CD4-positive, alpha-beta T cell treated with Interleukin-4 for 4 hours (primary cell): ENCODE results near the gene FOXJ1.
A peak's percentile ranks its signal among the peaks of the same experiment; 100 is the strongest.

Experiments
- DNase-seq: peaks from one replicate; pipeline ENCODE4 v3.0.0-alpha.2; 2020

FOXJ1 gene

DNA sequence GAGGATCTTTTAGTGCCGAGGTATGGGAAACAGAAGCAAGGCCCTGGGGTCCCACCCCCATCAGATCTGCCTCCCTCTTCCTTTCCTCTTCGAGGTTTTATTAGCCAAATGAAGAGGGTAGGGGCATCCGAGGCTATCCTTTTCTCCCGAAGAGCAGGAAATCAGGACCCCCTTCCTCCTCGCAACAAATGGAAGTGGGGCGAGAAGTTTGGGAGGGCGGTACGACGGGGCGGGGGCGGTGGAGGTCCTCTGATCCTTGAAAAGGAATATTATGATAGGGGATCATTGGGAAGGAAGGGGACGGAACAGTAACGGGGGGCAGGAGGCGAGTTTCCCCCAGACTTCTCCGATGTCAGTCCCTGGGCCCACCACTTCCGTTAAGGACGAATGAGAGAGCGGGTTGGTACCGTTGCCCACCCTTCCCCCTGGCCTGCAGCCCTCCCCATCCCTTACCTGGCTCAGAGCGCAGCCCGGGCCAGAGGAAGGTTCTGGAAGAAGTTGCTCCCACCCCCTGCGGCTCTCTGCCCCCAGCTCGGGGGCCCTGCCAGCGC, 309 bp downstream of the FOXJ1 start:
- DNase-seq, result no peak

DNA sequence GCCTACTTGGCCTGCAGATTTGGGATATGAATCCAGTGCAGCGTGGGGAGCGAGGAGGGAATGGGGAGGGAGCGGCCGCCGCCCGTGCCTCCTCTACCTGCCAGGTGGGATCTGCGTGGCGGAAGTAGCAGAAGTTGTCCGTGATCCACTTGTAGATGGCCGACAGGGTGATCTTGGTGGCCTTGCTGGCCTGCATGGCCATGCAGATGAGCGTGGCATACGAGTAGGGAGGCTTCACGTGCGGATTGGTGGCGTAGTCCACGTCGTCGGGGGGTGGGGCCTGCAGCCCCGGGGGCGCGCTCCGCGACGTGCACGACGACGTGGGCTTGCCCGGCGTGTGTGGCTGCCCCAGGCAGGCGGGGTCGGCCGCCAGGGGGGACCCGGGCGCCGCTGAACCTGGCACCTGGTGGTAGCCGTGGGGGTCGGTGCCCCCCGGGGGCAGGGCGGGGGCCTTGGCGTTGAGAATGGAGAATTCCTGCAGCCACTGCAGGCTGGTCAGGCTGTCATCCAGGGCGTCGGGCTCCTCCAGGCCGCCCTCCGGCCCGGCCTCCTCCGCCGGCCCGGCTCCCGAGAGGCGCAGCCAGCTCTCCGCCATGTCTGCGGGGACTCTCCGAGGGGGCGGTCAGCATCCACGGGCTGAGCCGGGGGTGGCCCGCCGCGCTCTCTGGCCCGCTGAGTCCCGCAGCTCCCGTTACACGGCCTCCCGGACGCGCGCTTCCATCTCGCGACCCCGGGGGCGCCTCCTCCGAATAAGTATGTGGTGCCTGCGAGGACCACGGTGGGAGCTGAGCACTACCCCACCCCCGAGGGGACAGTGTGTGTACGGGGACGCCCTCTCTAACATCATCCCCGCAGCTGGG, 1.0 kb downstream of the FOXJ1 start:
- DNase-seq, result peak; percentile 22

DNA sequence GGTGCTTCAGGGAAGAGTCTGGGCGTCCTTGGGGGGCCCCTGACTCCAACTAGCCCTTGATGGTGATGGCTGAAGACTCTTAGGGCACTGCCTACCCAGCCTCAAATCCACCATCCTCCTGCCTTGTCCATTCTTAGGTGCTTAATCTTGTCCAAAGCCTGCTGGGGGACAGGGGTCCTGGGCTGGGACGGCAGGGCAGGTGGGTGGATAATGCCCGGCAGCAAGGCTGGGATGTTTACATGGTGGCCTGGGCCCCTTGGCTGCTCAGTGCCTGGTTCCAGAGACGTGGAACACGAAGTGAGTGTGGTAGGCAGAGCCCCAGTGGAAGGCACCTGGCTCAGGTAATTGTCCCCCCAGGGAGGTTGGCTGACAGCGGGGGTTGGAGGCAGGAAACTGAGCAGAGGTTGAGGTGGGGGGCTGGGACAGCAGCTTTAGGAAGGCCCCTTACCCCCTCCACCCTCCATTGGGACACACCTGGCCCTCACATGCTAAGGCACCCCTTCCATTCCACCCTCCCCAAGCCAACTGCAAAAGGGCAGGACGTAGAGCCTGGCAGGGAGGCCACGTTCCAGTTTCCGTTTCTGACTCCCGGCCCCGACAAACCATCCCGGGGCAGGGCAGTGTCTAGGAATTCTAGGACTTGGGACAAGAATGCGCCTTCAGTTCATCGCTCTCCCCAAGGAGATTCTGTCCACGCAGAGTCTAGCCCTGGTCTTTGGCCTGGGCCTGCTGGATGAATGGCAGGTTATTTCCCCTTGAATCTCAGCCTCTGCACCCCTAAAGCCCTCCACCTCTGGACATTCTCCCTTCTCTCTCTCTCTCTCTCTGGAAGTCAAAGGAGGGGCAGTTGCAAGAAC, 1.9 kb downstream of the FOXJ1 start:
- no peak for DNase-seq

DNA sequence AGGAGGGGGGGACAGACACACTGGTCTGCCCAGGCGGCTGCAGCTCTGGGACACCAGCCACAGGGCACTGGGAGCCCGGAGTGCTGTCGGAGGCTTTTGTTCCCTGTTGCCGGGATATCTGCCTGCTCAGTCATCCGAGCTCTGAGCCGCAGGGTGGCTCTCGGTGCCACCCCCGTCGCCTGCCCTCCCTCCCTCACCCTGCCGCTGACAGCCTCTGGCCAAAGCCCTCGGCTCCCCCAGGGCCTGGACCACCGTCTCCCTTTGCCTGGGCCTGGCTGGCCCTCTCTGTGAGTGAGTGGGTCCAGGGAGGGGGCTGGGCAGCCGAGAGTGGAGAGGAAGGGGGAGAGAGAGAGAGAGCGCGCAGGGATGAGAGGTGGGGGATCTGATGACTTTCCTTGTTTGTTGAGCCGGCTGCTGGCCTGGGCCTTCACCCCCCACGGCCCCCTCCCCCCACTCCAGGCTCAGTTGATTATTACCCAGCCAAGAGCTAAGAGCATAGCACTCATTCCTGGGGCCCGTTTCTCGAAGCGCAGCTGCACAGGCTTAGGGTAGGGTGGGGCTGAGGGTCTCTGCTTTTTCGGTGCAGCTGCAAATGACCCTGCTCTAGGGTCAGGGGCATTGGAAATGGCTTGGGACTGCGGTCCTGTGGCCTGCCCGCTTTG, 2.7 kb downstream of the FOXJ1 start:
- DNase-seq, result no peak

DNA sequence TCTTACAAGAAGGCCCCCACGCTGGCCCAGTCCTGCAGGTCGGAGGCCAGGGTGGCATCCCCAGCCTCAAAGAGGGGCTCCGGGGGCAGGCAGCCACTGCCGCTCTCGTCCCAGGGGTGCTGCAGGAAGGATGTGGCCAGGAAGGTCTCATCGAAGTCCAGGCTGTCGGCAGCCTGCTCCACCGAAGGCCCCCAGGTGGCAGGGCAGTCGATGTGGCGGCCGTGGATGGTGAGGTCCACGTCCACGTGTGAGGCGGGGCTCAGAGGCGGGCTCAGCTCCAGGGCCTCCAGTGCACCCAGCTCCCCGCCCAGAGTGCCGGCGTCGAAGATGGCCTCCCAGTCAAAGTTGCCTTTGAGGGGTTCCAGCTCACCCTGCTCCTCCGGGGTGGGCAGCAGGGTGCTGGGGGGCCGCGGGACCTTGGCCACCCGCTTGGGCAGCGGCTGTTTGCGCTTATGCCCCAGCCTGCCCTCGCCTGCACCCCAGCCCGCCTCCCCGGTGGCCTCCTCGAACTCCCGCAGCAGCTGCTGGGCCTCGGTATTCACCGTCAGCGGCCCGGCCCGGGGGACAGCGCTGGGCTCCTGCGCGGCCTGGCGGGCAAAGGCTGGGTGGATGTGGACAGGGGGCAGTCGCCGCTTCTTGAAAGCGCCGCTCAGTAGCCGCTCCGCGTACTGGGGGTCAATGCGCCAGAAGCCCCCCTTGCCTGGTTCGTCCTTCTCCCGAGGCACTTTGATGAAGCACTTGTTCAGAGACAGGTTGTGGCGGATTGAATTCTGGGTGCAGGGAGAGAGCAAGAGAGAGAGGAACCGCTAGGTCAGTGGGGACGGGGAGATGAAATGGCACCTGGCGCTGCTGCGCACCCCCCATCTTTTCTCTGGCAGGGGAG, 3.5 kb downstream of the FOXJ1 start:
- no peak for DNase-seq

DNA sequence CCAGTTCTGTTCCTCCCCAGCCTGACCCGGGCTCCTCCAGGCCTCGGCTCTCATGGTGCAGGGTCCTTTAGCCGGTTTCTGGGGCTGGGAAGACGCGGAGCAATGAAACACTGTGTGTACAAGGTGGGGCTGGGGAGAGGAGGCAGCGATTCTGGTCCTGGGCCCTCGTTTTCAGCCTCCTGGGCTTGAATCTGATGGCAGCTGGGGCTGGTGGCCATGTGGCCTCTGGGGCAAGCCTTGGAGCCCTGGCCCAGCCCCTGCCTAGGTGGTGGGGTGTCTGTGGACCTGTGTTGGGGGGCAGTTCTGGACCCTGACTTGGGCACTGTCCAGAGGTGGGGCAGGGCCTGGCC, 4.1 kb downstream of the FOXJ1 start:
- no peak for DNase-seq

DNA sequence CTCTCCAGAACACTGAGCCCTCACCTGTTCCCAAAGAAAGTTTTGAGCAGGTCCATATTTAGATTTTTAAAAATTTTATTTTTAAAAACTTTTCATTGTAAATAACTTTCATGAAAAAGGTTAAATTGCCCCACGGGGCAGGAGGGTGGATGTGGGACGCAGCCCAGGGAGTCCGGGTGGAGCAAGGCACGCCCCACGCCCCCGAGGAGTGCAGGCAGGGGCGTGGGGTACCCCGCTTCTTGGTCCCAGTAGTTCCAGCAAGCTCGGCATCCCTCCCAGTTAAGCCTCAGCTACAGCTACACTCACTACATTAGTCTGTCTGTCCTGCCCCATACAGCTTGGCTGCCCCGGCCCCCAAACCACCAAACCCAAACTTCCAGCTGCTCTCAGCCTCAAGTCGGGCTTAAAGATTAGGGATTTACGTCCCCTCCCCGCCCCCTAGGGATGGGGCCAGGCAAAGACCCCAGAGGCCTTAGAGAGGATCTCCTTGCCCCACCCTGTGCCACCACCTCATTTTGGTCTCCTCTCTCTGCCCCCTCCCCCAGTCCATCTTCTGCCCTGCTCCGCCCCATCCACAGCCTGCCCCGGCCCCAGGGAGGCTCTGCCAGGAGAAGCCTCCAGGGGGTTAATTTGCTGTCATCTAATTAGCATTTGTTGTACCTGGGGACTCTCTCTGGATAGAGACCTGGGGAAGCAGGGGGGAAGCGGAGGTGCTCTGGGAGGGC, 4.6 kb downstream of the FOXJ1 start:
- no peak for DNase-seq

DNA sequence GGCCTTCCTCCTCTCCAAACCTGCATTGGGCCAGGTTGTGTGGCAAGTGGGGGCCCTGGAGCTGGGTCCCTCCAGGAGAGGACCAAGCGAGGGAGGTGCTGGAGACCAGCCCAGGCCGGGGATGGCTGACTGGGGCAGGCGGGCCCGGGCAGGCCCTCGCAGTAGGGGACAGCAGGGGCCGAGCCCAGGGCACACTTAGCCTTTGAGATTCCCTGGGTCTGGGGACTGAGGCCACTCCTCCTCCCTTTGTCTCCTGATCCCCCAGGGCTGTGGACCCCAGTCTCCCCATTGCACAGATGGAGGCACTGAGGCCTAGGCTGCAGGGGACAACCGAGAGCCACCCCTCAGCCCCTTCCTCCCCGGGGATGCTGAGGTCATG, 5.2 kb downstream of the FOXJ1 start:
- no peak for DNase-seq

DNA sequence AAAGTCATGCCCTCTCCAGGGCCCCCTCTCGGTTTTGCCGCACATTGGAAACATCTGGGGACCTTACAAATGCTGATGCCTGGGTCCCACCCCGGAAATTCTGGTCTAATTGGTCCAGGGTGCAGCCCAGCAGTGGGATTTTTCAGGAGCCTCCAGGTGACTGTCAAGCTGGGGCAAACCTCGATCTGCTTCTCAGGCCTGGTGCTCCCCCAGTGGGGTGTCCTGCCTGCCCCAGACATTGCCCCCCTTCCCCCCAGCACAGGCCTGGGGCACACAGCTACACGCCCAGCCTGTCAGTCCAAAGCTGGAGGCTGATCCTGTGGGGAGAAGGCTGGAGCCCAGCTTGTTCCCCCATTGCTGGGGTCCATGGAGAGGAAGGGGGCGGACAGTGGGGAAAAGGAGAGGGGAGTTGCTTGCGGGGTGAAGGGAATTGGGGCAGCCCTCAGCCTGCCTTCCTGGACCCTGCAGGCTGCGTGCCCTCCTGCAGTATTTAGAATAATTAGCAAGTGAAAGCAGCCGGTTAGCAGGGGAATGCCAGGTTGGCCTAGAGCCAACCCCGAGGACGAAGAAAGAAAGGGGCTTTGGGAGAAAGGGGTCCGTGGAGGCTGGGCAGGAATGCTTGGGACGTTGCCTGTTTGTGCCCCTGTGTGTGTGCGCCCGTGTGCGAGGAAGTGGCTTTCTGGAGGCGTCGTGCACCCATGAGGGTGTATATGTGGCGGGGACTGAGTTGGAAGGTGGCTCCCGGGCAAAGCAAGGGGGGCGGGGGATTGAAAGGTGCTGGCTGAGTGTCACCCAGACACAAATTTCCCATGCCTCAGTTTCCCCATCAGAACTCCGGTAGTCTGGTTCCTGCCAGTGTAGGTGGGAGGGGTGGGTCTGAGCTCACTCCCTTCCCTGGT, 5.9 kb downstream of the FOXJ1 start:
- DNase-seq, result no peak

DNA sequence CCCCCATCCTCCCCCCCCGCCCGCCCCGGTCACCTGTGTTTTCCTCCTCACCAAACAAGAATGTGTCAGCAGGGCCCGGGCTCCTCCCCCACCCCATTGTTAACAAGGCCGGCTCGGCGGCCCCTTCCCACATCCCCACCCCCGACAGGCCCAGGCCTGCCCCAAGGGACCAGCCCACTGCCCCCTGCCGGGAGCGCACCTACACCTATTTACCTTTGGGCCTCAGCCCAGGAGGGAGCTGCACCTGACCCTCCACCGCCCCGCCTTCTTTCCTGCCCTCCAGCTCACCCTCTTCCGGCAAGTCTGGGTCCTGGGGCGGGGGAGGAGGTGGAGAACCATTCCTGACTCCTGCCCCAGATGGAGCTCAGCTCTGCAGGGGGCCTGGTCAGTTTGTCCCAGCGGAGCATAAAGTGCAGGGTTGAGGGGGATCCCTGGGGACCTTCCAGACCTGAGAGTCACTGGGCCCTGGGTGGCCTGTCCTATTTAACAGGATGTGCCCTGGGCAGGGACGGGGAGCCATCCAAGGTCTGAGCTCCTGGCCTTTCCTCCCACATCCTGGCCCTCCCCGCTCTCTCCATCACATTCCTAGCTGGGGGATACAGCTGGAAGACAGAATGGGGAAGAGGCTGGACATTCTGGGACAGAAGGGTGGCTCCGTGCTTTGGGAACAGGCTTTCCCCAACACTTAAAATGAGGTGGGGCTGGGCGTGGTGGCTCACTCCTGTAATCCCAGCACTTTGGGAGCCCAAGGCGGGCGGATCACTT, 8.3 kb downstream of the FOXJ1 start:
- DNase-seq, result no peak

DNA sequence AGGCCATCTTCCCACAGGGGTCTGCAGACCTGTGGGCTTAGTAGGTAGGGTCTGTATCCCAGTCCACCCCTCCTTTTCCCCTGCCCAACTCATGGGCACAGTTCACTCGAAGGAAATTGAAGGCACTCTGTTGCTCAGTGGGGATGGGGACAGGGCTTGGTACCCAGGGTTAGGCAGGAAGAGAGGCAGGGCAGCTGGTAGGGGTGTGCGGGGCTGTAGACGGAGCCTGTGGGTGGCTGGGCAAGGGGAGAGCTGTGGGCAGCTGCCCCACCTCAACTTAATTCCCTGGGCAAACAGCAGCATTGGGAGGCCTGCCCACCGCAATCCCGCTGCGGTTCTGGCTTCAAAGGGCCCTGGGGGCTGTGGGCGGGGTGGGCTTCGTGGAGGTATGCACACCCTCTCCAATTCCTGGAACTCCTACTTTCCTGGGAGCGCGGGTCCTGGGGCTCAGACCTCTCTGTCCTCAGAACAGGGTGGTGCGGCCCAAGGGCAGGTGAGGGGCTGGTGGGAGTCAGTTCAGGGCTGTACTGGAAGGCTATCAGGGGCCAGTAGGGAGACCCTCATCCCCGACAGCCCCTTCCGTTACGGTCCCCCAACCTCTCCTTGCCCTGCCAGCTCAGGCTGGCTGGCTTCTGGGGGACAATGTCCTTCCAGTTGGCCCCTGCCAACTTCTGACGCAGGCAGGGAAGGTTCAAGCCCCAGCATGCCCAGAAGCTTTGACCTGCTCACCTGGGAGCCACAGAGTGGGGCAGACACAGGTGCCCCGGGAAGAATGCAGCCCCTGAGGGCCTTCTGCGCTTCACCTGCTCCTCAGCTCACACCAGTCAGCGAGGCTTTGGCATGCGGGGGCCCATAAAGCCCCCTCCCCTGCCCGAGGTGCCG, 9.1 kb downstream of the FOXJ1 start:
- DNase-seq, result no peak

DNA sequence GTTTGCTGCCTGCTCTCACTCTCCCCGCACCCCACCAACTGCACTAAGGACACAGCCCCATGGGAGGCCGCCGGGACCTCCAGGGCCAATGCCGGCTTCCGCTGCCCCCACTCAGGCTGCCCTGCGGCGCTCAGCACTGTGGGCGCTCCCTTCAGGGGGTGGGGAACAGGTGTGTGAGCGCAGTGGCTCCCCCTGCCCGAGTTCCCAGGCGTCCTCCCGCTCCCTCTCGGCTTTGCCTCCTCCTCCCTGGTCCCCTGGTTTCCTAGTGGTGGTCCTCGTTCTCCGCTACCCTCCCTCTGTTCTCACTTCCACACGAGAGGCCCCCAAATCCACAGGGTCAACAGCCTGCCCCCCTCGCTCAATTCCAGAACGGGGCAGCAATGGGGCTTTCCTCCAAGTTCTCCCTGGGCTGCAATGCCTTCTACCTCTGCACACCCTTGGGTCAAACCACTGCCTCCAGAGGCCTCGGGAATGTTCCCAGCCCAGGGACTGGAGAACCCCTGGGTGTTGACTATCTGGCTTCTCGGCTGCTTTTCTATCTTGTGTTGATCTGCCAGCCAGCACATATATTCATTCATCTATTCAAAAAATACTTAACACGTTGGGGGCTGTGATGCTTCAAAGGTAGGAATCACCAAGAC, 9.9 kb downstream of the FOXJ1 start:
- no peak for DNase-seq

DNA sequence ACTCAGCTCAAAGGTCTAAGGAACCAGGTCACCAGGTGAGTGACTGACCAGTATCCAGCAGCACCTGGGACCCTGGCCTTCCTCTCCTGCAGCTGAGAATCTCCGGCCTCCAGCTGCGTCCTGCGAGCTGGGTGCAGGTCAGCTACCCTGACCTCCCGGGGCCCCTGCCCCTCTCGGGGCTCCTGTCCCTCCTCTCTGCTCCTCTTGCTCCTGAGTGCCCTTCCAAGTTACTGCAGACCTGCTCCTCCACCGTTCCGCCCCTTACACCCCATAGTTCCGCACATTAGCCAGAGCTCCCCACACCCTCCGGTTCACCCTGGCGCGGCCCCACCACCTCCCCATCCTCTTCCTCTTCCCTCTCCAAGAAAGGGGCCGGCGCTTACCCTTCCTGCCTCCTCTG, 10.6 kb downstream of the FOXJ1 start:
- DNase-seq, result no peak

DNA sequence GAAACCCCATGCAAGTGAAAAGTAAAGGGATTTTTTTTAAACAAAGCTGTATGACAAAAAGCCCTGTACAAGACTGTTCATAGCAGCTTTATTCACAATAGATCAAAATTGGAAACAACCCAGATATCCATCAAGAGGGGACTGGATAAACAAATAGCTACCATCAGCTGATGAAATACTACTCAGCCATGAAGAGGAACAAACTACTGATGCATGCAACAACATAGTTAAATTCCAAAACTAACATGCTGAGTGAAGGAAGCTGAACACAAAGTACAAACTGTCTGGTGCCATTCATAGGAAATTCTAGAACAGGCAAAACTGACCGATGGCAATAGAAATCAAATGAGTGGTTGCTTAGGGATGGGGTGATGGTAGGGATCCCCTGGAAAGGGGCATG, 15.1 kb downstream of the FOXJ1 start:
- no peak for DNase-seq

DNA sequence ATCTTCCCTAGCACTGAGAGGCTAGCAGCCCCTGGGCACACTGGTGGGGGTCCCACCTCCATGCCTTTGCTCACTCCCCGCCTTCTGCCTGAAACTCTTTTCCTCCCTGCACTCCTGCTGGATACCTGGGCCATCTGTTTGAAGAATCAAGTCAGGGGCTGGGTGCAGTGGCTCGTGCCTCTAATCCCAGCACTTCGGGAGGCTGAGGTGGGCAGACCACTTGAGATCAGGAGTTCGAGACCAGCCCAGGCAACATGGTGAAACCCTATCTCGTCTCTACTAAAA, 15.7 kb downstream of the FOXJ1 start:
- DNase-seq, result no peak

DNA sequence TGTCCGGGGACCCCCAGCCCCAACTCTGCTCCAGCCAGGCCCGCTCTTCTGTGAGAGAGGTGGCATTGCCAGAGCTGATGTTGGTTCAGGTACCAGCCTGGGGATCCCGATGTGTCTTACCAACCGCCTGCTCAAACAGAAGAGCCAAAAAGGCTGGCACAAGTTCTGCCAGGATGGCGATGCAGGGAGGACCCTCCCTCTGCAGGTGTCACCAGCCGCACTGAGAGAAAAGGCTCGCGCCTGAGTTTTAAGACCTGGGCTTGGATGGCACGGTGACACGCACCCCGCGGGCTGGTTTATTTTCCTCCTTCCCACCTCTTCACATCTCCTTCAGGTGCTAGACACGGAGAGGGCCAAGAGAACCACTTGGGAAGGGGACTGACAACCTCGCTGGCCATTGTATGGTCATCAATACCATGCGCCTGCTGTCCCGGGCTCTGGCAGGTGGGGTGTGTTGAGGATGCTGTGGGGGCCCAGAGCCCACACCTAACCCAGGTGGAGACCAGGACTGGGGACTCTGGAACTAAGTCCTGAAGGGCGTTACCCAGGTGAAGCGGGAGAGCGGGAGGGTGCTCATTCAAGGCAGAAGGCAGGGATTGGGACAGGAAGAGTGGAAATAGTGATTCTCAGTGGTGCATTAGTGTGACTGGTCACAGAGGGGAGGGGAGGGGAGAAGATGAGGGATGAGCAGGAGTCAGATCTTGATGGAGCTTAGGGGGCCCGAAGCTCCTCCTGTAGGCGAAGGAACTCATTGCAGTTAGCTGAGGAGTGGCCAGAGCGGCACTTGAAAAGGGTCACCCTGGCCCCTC, 16.3 kb downstream of the FOXJ1 start:
- DNase-seq, result no peak

DNA sequence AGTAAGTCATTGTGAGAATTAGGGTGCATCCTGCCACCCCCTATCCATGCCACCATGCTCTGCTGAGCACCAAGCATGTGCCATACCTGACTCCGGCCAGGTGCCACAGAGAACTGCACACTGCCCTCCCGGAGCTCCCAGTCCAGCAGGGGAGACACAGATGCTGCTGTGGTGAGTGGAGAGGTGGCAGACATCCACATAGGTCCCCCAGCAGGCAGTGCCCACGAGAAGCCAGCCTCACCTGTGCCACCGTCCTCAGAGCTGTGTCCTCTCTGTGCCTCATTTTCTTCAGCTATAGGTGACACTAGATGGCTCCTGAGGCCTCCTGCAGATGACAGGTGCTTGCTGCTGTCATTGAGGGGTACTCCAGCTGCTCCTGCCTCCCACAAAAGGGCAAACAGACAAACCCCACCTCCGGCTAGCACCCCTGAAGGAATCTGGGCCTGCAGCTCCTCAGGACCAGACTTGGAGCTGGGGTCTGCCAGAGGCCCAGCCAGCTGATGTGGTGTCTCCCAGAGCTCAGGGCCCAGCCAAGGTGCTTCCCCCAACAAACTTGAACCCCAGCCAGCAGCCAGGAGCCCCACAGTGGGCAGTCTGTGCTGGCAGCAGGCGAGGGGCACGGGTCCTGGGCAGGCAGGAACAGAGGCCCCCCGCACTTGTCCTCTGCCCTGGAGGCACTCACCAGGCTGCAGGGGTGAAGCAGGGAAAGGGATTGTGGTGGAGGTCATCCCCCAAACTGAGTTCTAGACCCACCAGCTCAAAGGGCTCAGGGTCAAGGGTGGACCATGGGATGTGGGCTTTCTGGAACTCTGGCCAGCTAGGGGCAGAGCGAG, 17.1 kb downstream of the FOXJ1 start:
- no peak for DNase-seq
